Activated CD8-positive, alpha-beta T cell treated with anti-CD3 and anti-CD28 coated beads for 36 hours (primary cell): ENCODE measurements around the gene FBXL17. TPM values are rescaled to one million over a fixed set of nuclear protein-coding genes. Genes with fewer than 3 reads are reported as not detected.
"Not testable (repeated sequence)": the region's sequence is repeated elsewhere in the genome, so short reads cannot be mapped to it uniquely, and the experiment has no call there.

Experiments used
- ATAC-seq: fragments of 200-7000 bp; cut with Tn5 transposase; one replicate; pipeline ENCODE4 v1.10.0; 2021; ENCODE audit warnings: mild to moderate bottlenecking, moderate library complexity
- CTCF ChIA-PET: fragments of 350-600 bp; sonication (Branson Sonifier 250); formaldehyde crosslinking; loops from one replicate; lab custom pipeline; 2021; ENCODE audit warnings: antibody characterized with exemption; lab: Charles Lee
- POLR2A ChIA-PET: fragments of 350-600 bp; sonication (Branson Sonifier 250); formaldehyde crosslinking; loops from one replicate; lab custom pipeline; 2021; ENCODE audit warnings: antibody characterized with exemption; lab: Charles Lee
- DNase-seq: peaks from one replicate; pipeline ENCODE4 v3.0.0-alpha.2; 2020
- H3K27ac Mint-ChIP-seq: one replicate; pipeline ENCODE4 v1.8.0; 2021; ENCODE audit warnings: mild to moderate bottlenecking, mixed read lengths
- H3K27me3 Mint-ChIP-seq: one replicate; pipeline ENCODE4 v1.8.0; 2021; ENCODE audit warnings: mixed read lengths
- H3K36me3 Mint-ChIP-seq: one replicate; pipeline ENCODE4 v1.8.0; 2021; ENCODE audit warnings: low read depth, mixed read lengths
- H3K4me1 Mint-ChIP-seq: one replicate; pipeline ENCODE4 v1.8.0; 2021; ENCODE audit warnings: low read depth, mixed read lengths
- H3K4me3 Mint-ChIP-seq: one replicate; pipeline ENCODE4 v1.8.0; 2021; ENCODE audit warnings: mild to moderate bottlenecking, moderate library complexity, mixed read lengths
- H3K9me3 Mint-ChIP-seq: one replicate; pipeline ENCODE4 v1.8.0; 2021; ENCODE audit warnings: mixed read lengths
- intact Hi-C: fragments of 100-400 bp; cut with micrococcal nuclease; formaldehyde crosslinking; loops from one replicate; pipeline ENCODE4 v1.10.0; 2022
- total RNA-seq, 2 experiments: library from RNA; stranded (reverse); gene quantifications; one replicate each; pipeline ENCODE4 v1.2.3, GENCODE V29; 2021
- TF ChIP-seq, protein P1 (sequence below): fragments of 200-600 bp; IDR thresholded peaks from one replicate; pipeline ENCODE4 v1.8.0; 2022; ENCODE audit warnings: antibody characterized with exemption, mild to moderate bottlenecking

The FBXL17 gene
- total RNA-seq, 2 experiments from 2014 or later = 3.0 to 5.3 TPM

DNA sequence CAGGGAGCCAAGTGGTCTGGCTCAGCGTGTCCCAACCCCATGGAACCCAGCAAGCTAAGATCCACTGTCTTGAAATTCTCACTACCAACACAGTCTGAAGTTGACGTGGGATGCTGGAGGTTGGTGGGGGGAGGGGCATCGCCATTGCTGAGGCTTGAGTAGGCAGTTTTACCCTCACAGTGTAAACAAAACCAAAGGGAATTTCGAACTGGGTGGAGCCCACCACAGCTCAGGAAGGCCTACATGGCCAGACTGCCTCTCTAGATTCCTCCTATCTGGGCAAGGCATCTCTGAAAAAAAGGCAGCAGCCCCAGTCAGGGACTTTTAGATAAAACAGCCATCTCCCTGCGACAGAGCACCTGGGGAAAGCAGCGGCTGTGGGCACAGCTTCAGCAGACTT lies 17.1 kb upstream of the FBXL17 start:
- H3K27me3 Mint-ChIP-seq = peaks cover 22% of the 10 kb centered on the region
- H3K4me1 Mint-ChIP-seq = no peaks in the 10 kb centered on the region
- POLR2A ChIA-PET = interaction anchor here (0.5 kb wide), 1 partner anchor 242 kb away, joined by 3 read pairs; no protein-coding TSS in a partner anchor
- no peaks in the 10 kb centered on the region for H3K36me3 Mint-ChIP-seq
- CTCF ChIA-PET = no interaction called here
- DNase-seq (peak; percentile 12), ATAC-seq (no peak)
- no peak overlapping the region for H3K27ac Mint-ChIP-seq
- H3K9me3 Mint-ChIP-seq = peaks cover 7% of the 10 kb centered on the region
- intact Hi-C loops = no loop called here
- no peak overlapping the region for H3K4me3 Mint-ChIP-seq
- TF ChIP-seq, protein P1, sequence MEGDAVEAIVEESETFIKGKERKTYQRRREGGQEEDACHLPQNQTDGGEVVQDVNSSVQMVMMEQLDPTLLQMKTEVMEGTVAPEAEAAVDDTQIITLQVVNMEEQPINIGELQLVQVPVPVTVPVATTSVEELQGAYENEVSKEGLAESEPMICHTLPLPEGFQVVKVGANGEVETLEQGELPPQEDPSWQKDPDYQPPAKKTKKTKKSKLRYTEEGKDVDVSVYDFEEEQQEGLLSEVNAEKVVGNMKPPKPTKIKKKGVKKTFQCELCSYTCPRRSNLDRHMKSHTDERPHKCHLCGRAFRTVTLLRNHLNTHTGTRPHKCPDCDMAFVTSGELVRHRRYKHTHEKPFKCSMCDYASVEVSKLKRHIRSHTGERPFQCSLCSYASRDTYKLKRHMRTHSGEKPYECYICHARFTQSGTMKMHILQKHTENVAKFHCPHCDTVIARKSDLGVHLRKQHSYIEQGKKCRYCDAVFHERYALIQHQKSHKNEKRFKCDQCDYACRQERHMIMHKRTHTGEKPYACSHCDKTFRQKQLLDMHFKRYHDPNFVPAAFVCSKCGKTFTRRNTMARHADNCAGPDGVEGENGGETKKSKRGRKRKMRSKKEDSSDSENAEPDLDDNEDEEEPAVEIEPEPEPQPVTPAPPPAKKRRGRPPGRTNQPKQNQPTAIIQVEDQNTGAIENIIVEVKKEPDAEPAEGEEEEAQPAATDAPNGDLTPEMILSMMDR = no peak

DNA sequence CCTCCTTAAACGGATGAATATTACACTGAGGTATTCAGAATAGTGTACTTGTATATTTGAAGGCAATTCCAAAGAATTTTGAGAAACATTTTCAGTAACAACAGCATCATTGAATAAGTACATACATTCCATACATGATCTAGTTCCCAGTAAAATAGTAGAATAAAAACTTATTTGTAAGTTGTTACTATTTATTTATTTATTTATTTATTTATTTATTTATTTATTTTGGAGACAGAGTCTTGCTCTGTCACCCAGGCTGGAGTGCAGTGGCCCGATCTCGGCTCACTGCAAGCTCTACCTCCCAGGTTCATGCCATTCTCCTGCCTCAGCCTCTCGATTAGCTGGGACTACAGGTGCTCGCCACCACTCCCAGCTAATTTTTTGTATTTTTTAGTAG lies 14.9 kb upstream of the FBXL17 start:
- CTCF ChIA-PET, intact Hi-C loops, H3K4me1 Mint-ChIP-seq, H3K36me3 Mint-ChIP-seq, H3K9me3 Mint-ChIP-seq, H3K4me3 Mint-ChIP-seq, DNase-seq, POLR2A ChIA-PET, ATAC-seq, H3K27ac Mint-ChIP-seq: not testable (repeated sequence)
- H3K27me3 Mint-ChIP-seq = peaks cover 15% of the 10 kb centered on the region

DNA sequence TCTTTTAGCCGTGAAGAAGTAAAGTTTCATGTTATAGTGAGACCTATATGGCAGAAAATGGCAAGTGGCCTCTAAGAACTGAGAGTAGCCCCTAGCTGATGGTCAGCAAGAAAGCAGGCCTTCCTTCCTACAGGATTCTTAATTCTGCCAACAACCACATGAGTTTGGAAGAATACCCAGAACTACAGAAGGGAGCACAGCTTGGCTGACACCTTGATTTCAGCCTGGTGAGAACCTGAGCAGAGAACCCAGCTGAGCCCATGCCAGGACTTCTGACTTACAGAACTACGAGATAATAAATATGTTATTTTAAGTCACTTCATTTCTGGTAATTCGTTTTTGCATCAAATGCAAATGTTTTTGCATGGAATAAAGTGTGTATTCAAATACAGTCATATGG lies 5.9 kb upstream of the FBXL17 start:
- peaks cover 19% of the 10 kb centered on the region for H3K4me1 Mint-ChIP-seq
- ChIA-PET CTCF (no interaction called here), POLR2A (no interaction called here)
- no peak for DNase-seq
- H3K4me3 Mint-ChIP-seq = no peak overlapping the region
- TF ChIP-seq, protein P1 = no peak
- no peaks in the 10 kb centered on the region for H3K36me3 Mint-ChIP-seq
- no peaks in the 10 kb centered on the region for H3K27me3 Mint-ChIP-seq
- ATAC-seq = no peak
- no peak overlapping the region for H3K27ac Mint-ChIP-seq
- H3K9me3 Mint-ChIP-seq = no peaks in the 10 kb centered on the region
- intact Hi-C loops = no loop called here

DNA sequence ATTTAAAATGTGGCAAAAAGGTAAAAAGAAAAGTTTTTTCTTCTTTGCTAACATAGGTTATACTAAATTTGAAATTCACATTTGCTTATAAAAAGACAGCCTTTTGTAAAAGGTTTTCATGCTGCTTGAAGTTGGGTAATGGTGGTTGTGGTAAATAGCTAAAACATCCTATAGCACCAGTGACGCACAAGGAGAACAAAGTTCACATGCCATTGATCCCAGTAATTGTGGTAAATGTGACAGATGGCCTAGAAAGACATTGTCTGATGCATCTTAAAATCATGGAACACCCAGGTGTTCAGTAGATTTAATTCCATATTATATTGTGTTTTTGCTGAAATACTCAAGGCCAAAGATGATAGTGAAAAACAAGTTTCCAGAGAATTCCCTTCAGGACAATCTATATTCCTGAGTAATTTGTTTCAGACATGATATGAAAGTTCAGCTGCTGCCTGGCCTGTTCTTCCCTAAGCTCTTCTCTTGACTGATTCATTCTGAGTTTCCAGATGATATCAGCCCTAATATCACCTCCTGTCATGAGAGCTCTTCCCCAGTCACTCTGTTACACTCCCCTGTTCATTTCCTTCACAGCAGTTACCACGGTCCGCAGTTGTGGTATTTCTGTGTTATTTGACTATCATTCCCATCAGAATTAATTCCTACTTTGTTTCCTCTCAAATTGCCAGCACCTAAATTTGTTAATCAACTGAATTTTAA lies 4.6 kb upstream of the FBXL17 start:
- Mint-ChIP-seq H3K4me3 (no peak overlapping the region), H3K36me3 (no peaks in the 10 kb centered on the region), H3K27me3 (no peaks in the 10 kb centered on the region), H3K9me3 (no peaks in the 10 kb centered on the region), H3K4me1 (peaks cover 17% of the 10 kb centered on the region), H3K27ac (no peak overlapping the region)
- POLR2A ChIA-PET = interaction anchor here (0.6 kb wide), 1 partner anchor 128 kb away, joined by 3 read pairs; no protein-coding TSS in a partner anchor
- no peak for DNase-seq
- intact Hi-C loops = no loop called here
- CTCF ChIA-PET = interaction anchor here (1.3 kb wide), 1 partner anchor 126 kb away, joined by 6 read pairs; no protein-coding TSS in a partner anchor
- TF ChIP-seq, protein P1 = no peak
- no peak for ATAC-seq

DNA sequence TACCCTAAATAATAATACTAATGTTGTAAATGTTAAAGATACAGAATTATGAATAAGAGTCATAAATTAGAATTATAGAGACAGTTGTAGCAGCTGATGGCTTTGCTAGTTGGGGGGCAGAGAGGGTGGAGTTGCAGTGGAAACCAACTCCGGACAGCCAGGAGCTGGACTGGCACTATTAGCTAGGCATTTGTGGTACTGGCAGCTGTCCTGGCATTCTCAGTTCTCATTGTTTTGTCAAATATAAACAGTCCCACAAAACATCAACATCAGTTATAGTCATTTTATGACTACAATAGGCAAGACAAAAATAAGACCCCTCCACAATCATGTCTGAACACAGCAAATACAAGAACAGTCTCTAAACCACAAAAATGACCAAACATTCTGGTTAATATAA lies 2.8 kb upstream of the FBXL17 start:
- Mint-ChIP-seq H3K27me3 (no peaks in the 10 kb centered on the region), H3K36me3 (no peaks in the 10 kb centered on the region), H3K27ac (no peak overlapping the region), H3K4me3 (no peak overlapping the region), H3K9me3 (no peaks in the 10 kb centered on the region), H3K4me1 (peaks cover 19% of the 10 kb centered on the region)
- DNase-seq (no peak), ATAC-seq (no peak)
- intact Hi-C loops = loop anchor here (5.0 kb wide), 1 partner anchor 1028 kb away; no protein-coding TSS in a partner anchor
- POLR2A ChIA-PET = no interaction called here
- CTCF ChIA-PET = no interaction called here
- TF ChIP-seq, protein P1 = no peak
